ENCODE measurements around the gene INCA1.

The INCA1 gene

GRCh38 chr17:5003214-5003867 lies 6.0 kb upstream of the INCA1 start:
- DNase-seq, result no peak

GRCh38 chr17:5002121-5002788 lies 4.9 kb upstream of the INCA1 start:
- DNase-seq, result no peak

- DNase-seq, result no peak
These were observed 2.9 kb upstream of the INCA1 start for GRCh38 chr17:5000237-5000639.

GRCh38 chr17:4999430-5000093 lies 2.2 kb upstream of the INCA1 start:
- DNase-seq, result no peak

- no peak for DNase-seq
These were observed 1.6 kb upstream of the INCA1 start for GRCh38 chr17:4998732-4999429.

- no peak for DNase-seq
These were observed 857 bp upstream of the INCA1 start for GRCh38 chr17:4998027-4998731.

GRCh38 chr17:4994081-4994595 lies 3.2 kb downstream of the INCA1 start:
- DNase-seq, result no peak

- DNase-seq, result no peak
These were observed 9.4 kb downstream of the INCA1 start for GRCh38 chr17:4987767-4988567.

- DNase-seq, result peak; percentile 71
These were observed 10.2 kb downstream of the INCA1 start, which contains the start of gene CAMTA2 for GRCh38 chr17:4986951-4987766. TSS of gene CAMTA2 (minus strand) at chr17:4987675. CDS start at chr17:4986222, 1,453 bp downstream.

GRCh38 chr17:4986403-4986802 lies 10.9 kb downstream of the INCA1 start:
- no peak for DNase-seq

- no peak for DNase-seq
These were observed 15.0 kb downstream of the INCA1 start for GRCh38 chr17:4982305-4982704.

- DNase-seq, result peak; percentile 8
These were observed 16.6 kb downstream of the INCA1 start for GRCh38 chr17:4980644-4981216.

GRCh38 chr17:4978726-4979125 lies 18.6 kb downstream of the INCA1 start:
- DNase-seq, result peak; percentile 74

- no peak for DNase-seq
These were observed 23.1 kb downstream of the INCA1 start for GRCh38 chr17:4974115-4974670.

- peak; percentile 79 for DNase-seq
These were observed 23.8 kb downstream of the INCA1 start for GRCh38 chr17:4973256-4974114.

- no peak for DNase-seq
These were observed 24.6 kb downstream of the INCA1 start for GRCh38 chr17:4972752-4973151.

GRCh38 chr17:4972322-4972721 lies 25.0 kb downstream of the INCA1 start:
- DNase-seq, result no peak

GRCh38 chr17:4971826-4972225 lies 25.5 kb downstream of the INCA1 start:
- no peak for DNase-seq

- no peak for DNase-seq
These were observed 27.0 kb downstream of the INCA1 start for GRCh38 chr17:4970273-4970672.

Measured in MV-4-11 (cell line).